NCI-H1092 (cell line): Measurements from ENCODE around the gene TRAPPC10.

Source experiments
- DNase-seq: peaks from one replicate; lab custom pipeline; 2025; lab: John Stamatoyannopoulos, UW

The TRAPPC10 gene

GRCh38 chr21:44011579-44012473 is at the start of gene TRAPPC10:
Gene TRAPPC10, plus strand, starts transcription at chr21:44012309. Its CDS starts 185 bp downstream, at chr21:44012494.
- DNase-seq, result peak; percentile 72

GRCh38 chr21:43965911-43966585 is 46.1 kb upstream of the TRAPPC10 start:
- DNase-seq, result no peak

GRCh38 chr21:43966946-43967512 is 45.1 kb upstream of the TRAPPC10 start:
- no peak for DNase-seq

GRCh38 chr21:43967981-43968380 is 44.1 kb upstream of the TRAPPC10 start:
- no peak for DNase-seq

GRCh38 chr21:43968410-43969114 is 43.5 kb upstream of the TRAPPC10 start:
- DNase-seq, result no peak

- no peak for DNase-seq
Observed at GRCh38 chr21:43969115-43969444, 43.0 kb upstream of the TRAPPC10 start.

GRCh38 chr21:43970551-43970950 is 41.6 kb upstream of the TRAPPC10 start:
- no peak for DNase-seq

GRCh38 chr21:43971201-43971991 is 40.7 kb upstream of the TRAPPC10 start:
- no peak for DNase-seq

- DNase-seq, result no peak
Observed at GRCh38 chr21:43971992-43972255, 40.2 kb upstream of the TRAPPC10 start.

GRCh38 chr21:43972850-43973633 is 39.1 kb upstream of the TRAPPC10 start:
- no peak for DNase-seq

GRCh38 chr21:43973634-43973955 is 38.5 kb upstream of the TRAPPC10 start:
- DNase-seq, result no peak

- DNase-seq, result no peak
Observed at GRCh38 chr21:43974791-43975468, 37.2 kb upstream of the TRAPPC10 start.

- DNase-seq, result peak; percentile 39
Observed at GRCh38 chr21:43975469-43976098, 36.5 kb upstream of the TRAPPC10 start.

- DNase-seq, result no peak
Observed at GRCh38 chr21:43976661-43977060, 35.4 kb upstream of the TRAPPC10 start.

GRCh38 chr21:43978060-43978459 is 34.0 kb upstream of the TRAPPC10 start:
- no peak for DNase-seq

GRCh38 chr21:43979654-43980053 is 32.5 kb upstream of the TRAPPC10 start:
- DNase-seq, result no peak

- DNase-seq, result no peak
Observed at GRCh38 chr21:43981151-43981870, 30.8 kb upstream of the TRAPPC10 start.

- no peak for DNase-seq
Observed at GRCh38 chr21:43981871-43982210, 30.3 kb upstream of the TRAPPC10 start.

- no peak for DNase-seq
Observed at GRCh38 chr21:43982489-43983078, 29.5 kb upstream of the TRAPPC10 start.
